HG03025 (cell line): ENCODE results near the gene ACVRL1.

Experiments used
- ATAC-seq: cut with Tn5 transposase; IDR thresholded peaks from one replicate; pipeline ENCODE4 v1.9.1; 2021; ENCODE audit warnings: mild to moderate bottlenecking, moderate library complexity; ENCODE audit not compliant: unreplicated experiment, low FRiP score

ACVRL1 gene

DNA sequence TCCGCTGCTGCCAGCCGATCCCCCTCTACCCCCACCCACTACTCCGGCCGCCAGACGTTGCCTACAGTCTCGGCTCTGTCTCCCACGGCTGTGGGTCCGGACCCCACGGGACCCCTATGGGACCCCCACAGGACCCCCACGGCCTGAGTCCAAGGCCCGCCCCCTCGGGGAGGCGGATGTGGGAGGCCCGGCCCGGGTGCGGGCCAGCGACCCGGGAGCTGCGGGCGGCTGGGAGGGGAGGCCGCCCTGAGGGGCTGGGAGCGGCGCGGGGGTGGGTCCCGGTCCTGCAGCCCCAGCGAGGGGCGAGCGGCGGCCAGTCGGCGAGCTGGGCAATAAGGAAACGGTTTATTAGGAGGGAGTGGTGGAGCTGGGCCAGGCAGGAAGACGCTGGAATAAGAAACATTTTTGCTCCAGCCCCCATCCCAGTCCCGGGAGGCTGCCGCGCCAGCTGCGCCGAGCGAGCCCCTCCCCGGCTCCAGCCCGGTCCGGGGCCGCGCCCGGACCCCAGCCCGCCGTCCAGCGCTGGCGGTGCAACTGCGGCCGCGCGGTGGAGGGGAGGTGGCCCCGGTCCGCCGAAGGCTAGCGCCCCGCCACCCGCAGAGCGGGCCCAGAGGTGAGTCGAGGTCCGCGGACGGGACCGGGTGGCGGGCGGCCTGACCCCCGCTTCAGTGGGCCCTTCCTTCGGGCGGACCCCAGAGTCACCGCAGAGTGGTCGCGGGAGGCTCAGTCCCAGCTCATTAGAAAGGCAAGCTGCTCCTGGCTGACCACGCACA, at the start of gene ACVRL1:
Gene ACVRL1 (plus strand): TSS at position 422 of the 773 bp plus-strand sequence. CDS start 4,971 bp downstream, outside the sequence.
- no peak for ATAC-seq

DNA sequence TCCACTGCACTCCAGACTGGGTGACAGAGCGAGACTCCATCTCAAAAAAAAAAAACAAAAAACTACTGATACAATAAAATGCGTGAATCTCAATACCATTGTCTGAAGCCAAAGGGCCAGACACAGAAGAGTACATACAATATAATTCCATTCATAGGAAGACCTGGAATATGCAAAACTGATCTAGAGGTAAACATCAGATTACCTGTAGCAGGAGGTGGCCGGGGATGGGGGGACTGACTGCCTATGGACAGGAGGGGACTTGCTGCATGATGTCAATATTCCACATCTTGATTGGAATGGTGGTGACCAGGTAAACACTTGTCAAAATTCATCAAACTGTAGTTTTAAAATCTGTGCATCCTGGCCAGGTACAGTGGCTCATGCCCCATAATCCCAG, 46.3 kb upstream of the ACVRL1 start:
- ATAC-seq = no peak

DNA sequence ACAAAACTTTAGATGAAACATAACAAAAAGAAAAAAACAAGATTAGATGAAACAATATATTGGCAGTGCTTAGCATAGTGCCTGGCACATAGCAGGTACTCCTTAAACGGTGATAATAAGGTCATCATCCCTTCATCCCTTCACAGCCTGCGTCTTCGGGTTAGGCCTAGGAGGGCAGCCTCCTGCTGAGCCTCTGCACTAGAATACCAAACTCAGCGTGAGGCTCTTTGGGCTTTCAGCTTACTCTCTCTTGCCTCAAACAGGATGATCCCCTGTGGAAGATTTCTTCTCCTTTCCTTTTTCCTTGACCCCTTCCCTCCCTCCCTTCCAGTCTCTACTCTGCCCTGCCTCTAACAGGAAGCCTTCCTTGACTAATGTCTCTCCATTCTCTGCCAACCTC, 44.4 kb upstream of the ACVRL1 start:
- ATAC-seq = no peak

DNA sequence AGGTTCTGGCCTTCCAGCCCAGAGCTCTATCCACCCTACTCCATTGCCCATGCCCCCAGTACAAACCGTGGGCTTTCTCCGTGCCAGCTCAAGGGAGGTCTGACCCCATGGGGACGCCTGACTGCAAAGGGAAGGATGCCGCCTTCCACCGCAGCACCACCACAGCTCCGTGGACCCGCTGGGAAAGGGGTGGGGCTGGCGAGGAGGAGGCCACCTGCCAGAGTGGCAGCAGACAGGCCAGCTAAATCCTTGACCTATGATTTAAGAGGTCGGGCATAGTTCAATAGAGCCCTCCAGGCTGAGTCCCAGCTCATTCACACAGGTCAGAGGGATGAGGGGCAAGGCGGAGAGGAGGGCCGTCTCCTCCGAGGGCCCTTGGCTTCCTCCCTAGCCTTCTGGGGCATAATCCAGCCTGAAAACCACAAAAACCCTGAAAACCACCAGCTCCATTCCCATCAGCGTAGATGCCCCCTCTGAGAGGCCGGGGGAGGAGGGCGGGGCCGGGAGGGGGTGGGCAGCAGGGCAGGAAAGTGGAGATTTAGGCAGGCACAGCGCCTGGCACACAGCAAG, 43.9 kb upstream of the ACVRL1 start:
- no peak for ATAC-seq

DNA sequence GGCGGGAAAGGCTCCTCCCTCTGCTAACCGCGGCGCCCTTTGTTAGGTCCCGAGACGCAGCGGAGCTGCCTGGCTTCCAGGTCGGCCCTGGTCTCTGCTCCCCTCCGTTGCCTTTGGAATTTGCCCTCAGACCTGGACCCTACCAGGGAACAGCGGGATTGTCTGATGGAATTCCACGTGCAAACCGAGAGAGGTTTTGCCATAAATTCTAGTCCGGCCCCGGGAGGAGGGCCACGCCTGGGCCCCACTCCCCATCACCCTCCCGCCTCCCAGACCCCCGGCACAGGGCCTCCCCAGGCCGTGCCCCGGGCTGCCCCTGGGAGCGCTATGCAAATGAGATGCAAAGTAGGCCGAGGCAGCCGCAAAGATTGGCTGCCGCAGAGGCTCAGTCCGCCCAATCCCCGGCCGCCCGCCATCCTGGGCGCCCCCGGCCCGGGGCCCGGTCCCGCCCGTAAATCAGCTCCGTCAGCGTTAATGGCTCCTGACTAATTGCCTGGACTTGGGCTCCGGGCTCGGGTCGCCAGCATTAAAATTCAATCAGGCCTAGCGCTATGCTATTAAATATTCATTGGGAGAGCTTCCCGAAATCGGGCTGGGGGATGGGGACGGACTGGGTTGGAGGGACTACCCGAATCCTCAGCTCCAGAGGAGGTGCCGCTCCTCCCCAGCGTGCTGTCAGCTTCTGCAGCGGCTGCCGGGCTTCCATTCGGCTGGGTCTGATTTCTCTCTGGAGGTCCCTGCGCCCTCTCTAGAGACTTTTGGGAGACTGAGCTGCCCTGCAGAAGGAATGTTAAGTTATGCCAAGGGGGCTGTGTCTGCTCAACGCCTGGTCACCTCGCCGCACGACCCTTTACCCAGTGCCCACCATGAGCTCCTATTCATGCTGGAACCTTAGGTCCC, 43.1 kb upstream of the ACVRL1 start:
- no peak for ATAC-seq

DNA sequence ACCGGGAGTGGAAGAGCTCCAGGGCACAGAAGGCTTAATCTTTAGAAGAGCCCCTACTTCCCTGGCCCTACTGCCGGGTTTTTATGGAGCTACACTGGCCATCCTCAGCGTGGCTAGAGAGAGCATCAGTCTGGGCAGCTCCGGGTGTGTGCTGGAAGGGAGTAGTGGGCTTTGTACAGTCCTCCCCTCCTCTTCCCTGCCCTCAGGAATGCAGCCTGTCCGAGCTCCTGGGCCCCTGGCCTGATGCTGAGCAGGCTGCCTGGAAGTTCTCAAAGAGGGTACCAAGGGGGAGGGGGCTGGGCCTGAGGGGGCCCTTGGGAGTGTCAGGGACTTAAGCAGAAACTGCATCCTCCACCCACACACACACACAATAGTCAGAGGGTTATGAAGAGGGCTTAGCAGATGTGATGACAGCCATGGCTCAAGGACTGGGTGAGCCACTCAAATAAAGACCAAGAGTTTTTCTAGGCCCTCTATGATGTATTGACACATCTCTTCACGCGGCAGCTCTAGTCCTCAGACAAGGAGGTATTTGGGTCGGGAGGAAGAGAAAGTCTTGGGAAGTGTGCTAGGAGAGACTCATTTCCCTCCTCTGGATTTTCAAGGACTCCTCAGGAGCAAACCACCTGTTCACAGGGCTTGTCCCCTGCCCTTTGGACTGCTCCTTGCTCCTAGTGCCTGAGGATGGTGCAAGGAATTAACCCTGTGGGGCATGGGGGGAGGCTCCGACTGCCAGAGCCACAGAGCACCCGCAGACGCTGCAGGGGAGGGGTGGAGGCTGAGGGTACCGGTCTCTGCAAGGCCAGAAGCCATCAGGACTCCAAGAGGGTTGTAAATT, 42.3 kb upstream of the ACVRL1 start:
- no peak for ATAC-seq

DNA sequence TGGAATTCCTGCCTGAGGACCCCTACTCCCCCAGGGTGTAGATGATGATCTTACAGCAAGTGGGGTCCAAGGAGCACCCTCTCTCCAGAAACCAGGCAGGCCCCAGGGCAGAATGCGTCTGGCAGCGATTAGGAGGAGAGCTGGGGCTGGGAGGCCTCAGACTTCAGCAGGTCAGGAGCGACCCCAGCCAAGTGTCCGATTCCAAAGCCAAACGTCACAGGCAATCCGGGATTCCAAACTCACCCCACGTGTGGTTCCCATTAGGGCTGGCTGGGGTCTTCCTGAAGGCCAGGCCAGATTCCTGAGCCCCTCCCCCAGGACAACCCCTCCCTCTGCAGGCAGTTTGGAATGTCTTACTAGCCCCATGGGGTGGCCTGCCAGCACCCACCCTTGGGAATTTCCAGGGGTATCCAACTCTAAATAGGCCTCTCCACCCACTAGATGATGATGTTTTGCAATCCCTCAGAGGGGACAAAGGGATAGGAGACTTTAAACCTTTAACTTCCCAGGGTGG, 41.5 kb upstream of the ACVRL1 start:
- ATAC-seq = no peak

DNA sequence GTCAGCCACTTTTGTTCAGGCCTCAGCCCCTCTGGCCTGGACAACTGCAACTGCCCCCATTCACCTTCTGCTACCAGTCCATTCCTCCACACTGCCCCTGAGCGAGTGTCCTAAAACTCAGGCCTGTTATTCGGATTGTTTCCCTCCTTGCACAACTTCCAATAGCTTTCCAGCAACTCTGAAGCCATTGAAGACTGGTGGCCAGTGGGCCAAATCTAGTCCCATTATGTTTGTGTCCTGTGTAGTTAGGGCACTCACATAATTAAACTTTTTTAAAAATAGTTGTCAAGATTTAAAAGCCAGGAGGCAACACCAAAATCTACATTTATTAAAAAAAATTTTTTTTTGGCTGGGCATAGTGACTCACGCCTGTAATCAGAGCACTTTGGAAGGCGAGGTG, 41.0 kb upstream of the ACVRL1 start:
- ATAC-seq = no peak

DNA sequence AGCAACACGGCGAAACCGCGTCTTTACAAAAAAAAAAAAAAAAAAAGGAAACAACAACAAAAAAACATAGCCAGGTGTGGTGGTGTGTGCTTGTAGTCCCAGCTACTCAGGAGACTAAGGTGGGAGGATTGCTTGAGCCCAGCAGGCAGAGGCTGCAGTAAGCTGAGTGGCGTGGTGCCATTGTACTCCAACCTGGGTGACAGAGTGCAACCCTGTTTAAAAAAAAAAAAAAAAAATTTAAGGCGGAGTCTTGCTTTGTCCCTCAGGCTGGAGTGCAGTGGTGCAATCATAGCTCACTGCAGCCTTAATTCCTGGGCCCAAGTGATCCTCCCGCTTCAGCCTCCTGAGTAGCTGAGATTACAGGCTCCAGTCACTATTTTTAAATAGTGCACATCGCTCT, 40.5 kb upstream of the ACVRL1 start:
- ATAC-seq = no peak

DNA sequence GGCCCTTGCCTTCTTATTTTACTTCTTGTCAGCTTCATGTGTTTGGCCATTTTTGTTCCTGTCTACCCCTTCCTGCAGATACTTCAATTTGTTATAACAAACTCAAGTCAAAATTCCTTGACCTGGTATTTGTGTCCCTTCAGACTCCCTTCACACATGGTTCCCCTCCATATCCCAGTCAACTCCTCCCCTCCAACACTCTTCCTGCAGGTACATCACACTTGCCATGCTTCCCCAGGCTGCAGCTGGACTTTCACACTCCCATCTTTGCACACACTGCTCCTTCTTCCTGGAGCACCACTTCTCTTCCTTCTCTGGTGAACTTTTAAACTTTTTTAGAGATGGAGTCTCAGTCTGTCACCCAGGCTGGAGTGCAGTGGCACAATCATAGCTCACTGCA, 39.9 kb upstream of the ACVRL1 start:
- no peak for ATAC-seq

DNA sequence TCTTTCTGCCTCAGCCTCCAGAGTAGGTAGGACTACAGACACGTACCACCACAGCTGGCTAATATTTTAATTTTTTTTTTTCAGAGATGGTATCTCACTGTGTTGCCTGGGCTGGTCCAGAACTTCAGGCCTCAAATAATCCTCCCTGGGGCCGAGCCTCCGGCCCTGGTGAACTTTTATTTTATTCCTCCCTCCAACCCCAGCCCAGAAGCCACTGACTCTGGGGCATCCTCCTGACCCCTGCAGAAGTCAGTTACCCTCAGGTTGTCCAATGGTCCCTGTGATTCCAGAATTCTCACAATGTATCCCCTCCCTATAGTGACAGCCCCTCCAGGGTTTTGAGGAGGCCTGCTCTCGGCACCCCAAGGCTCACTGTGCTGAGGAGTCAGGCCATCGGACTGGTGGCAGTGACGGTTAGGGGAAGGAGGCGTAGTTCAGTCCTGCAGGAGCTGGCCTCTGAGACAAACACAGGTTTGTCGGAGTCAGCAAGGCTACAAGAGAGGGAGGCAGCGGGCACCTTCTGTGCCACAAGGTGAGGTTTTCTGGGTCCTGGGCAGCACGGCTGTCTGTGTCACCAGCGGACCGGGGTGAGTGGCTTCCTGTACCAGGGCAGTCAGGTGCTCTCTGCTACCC, 39.4 kb upstream of the ACVRL1 start:
- ATAC-seq = no peak

DNA sequence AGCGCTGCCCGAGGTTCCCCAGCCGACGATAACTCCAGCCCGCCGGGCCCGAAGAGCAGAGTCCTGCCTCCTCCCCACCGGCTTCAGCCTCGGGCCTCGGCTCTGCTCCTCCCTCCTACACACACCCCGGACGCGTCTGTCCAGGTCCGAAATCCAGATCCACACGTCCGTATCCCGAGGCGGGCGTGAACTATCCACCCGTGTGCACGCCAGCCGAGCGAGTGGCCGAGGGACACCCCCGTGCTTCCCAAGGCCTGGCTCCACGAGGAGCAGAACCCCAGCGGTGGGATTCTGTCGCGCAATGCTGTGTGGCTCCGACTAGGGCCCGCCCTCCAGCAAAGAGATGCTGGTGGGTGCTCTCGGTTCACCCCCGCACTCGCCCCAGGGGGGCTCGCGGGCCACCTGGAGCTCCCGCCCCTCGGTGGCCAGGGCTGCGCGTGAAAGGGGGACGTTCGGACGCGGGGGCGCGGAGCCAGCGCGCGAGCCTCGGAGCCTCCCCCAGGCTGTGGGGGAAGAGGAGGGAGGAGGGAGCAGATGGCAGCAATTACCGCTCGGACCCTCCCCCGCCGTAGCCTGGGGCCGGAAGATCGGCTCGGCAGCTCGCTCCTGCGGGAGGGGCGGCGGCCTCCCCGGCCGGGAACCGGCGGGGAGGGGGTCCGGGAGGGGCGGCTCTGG, 38.3 kb upstream of the ACVRL1 start:
- ATAC-seq = no peak

DNA sequence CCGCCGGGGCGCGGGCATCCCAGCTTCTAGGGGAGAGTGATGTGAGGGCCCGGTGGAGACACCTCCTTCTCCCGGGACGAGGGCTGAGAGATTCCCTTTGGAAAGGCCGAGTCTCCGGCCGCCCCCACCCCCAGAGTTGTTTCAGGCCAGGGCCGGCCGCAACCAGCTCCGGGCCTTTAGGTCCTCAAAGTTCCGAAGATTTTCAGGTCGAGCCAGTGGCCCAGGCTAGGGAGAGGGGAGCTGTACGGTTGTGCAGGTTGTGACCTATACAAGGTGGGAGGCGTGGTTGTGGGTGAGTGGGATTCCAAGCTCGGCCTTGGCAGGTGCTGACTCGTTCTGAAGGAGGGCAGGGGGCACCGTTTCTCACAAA, 37.8 kb upstream of the ACVRL1 start:
- ATAC-seq = no peak

DNA sequence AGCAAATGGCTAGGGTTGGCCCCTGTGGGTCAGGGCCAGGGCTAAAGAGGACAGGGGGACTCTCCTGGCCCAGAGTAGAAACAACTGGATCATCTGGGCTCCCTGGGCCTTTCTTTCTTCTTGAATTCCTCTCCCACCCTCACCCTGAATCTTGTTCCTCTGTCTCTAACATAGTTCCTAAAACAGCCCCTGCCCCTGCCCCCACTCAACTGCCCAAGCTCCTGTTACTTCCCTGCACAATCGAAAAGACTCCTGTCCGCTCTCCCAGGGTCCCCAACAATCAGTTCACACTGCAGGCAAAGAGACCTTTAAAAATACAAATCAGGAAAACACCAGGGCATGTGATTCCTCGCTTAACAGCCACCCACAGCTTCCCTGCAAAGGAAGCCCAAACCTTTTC, 37.4 kb upstream of the ACVRL1 start:
- ATAC-seq = no peak

DNA sequence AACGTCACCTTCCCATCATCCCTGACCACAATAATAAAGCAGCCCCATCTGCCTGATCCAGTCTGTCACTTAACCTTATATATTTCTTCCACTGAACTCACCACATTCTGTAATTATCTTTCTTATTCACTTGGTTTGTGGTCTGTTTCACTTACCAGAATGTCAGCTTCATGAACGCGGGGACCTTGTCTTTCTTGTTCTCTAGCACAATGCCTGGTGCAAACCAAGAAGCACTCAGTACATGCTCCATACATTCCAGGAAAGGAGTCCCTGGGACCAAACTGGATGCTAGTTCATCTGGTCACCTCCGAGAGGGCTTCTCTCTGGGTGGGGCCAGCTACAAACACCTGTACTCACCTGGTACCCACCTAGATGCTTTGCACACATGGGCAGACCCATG, 36.8 kb upstream of the ACVRL1 start:
- no peak for ATAC-seq

DNA sequence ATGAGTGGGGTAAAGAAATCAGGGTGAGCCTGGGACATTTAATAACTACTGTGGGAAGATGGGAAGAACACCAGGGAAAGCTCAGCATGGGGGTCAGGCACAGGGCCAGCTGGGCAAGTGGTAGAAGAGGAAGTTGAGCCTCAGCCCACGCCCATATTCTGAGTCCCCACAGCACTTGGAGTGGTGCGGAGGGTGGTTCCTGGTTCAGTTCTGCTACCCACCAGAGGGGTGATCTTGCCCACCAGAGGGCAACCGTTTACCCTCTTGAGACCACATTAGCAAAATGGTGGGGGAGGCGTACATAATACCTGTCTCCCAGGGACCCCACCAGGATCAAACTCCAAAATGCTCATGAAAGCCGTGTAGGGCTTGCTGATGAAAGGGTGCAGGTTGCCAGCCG, 36.2 kb upstream of the ACVRL1 start:
- no peak for ATAC-seq

DNA sequence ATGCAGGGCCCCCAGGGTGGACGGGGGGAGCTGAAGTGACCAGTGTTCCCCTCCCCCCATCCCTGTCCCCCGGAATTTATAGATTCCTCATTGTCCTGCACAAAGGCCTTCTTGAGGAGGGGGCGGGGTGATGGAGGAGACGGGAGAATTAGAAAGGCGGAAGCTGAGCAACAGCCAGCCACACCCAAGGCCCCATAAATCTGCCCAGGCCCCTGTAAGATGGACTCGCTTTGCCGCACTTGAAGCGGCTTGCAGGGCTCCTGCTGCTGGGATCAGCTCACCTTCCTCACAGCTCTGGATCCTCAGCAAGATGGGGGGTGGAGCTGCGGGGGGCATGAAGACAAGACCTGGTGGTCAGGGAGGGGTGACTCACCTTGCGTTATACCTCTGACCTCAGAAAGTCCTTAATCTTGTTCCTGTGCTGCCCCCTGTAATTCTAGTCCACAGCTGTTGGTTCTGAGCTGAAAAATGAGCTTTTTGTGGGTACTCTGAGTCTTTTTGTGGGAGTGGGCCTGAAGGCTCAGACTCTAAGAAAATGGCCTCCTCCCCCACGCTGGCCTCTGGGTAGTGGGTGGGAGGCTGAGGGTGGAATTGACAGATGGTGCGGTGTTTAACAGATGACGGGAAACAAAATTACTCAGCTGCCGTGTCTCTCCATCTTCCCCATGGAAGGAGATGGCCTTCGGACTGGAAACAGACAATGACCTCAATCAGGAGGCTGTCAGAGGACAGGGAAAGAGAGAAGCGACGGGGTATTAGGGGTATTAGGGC, 35.2 kb upstream of the ACVRL1 start:
- no peak for ATAC-seq

DNA sequence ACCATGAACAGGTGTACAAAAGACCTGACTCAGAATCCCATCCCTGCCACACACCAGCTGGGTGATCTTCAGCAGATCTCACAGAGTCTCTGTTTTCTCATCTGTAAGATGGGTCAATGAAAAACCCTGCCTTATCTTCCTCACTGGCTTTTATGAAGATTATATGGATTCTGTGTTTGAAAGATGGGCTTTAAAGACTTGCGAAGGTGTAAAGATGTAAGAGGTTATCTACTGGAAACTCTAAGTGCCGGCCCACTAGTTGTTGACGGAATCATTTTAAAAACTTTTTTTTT, 34.7 kb upstream of the ACVRL1 start:
- no peak for ATAC-seq
